Measurements from ENCODE around the gene PPP2R5E.

DNA sequence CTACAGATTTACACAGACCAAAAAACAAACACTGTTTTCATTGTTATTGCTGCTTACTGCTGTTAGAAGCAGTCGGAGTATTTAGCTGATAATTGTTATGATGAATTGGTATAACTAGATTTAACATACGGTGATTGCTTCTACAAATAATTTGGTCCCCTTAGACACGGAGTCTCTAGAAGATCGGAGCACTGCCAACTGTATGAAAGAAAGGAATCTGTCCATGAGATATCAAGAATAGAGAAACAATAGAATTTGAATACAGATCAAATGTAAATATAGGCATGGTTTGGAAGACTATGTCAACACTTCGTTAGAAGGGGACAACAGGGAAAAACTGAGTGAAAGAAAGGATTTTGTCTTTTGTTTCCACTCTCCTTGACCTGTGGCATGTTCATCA is 110.9 kb downstream of the PPP2R5E start:
- TF ChIP-seq CTCF (IDR thresholded peaks at IDR 0.05; ENCODE audit: poor library complexity) (no peak), EZH2 (IDR thresholded peaks at IDR 0.05; ENCODE audit: borderline replicate concordance) (no peak)
